Right lobe of liver (tissue), 4 donors: Measurements from ENCODE around the gene KASH5.

Experiments used
- CTCF ChIP-seq, 4 donors: fragments of 200-600 bp in 3 of 4; fragments of 450-650 bp in 1 of 4; IDR thresholded peaks; one replicate each; pipeline versions ENCODE4 v1.5.1 to v1.8.0; 2016 to 2022; ENCODE audit warnings: antibody characterized with exemption in 4 of 4, mild to moderate bottlenecking in 2 of 4
- POLR2A ChIP-seq: fragments of 450-650 bp; IDR thresholded peaks from one replicate; pipeline ENCODE4 v1.6.1; 2017; ENCODE audit warnings: antibody characterized with exemption, mild to moderate bottlenecking
- donor health status: DM: no; HTN: no; CAD: no.
- donor health status: DM: no; HTN: no; CAD: no.
- donor health status: DM: no; HTN: yes; CAD: no.

GRCh38 chr19:49462492-49462891 lies 74.4 kb downstream of the KASH5 start:
- TF ChIP-seq CTCF (IDR thresholded peaks at IDR 0.05) = no peak
- TF ChIP-seq POLR2A = no peak
